UCSD-AML1 (cell line): ENCODE measurements around the gene FGB.
"Not testable (repeated sequence)": the region's sequence is repeated elsewhere in the genome, so short reads cannot be mapped to it uniquely, and the experiment has no call there.

ENCODE experiments used
- DNase-seq: peaks from one replicate; lab custom pipeline; 2025; ENCODE audit not compliant: unreplicated experiment; lab: John Stamatoyannopoulos, UW

Gene FGB

DNA sequence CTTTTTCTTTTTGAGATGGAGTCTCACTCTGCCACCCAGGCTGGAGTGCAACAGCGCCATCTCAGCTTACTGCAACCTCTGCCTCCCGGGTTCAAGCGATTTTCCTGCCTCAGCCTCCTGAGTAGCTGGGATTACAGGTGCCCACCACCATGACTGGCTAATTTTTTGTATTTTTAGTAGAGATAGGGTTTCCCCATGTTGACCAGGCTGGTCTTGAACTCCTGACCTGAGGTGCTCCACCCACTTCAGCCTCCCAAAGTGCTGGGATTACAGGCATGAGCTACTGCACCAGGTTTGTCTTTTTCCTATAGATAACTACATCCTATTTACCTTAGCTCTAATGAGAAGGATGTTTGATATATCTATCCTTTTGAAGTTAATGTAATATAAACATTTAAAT is 31.5 kb downstream of the FGB start:
- DNase-seq, result not testable (repeated sequence)

DNA sequence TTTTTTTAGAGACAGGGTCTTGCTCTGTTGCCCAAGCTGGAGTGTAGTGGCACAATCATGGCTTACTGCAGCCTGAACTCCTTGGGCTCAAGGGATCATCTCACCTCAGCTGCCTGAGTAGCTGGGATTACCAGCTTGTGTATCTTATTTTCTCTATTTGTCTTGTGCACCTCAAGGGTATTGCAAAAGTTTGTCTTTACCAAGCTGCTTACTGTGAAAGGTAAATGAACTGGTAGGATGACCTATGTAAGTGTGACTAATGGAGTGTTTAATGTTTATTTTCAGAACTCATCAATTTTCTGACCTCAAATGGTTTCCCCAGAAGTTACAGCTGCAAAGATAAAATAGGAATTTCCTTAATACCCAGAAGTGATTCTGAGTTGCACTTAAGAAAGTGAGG is 33.0 kb downstream of the FGB start:
- DNase-seq, result no peak

DNA sequence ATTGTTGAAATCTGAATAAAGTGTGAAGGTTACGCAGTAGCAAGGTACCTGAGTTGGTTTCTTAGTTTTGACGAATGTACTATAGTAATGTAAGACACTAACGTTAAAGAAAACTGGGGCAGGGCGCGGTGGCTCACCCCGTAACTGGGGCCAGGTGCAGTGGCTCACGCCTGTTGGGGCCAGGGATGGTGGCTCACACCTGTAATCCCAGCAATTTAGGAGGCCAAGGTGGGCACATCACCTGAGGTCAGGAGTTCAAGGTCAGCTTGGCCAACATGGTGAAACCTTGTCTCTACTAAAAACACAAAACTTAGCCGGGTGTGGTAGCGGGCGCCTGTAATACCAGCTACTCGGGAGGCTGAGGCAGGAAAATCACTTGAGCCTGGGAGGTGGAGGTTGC is 34.5 kb downstream of the FGB start:
- DNase-seq, result not testable (repeated sequence)

DNA sequence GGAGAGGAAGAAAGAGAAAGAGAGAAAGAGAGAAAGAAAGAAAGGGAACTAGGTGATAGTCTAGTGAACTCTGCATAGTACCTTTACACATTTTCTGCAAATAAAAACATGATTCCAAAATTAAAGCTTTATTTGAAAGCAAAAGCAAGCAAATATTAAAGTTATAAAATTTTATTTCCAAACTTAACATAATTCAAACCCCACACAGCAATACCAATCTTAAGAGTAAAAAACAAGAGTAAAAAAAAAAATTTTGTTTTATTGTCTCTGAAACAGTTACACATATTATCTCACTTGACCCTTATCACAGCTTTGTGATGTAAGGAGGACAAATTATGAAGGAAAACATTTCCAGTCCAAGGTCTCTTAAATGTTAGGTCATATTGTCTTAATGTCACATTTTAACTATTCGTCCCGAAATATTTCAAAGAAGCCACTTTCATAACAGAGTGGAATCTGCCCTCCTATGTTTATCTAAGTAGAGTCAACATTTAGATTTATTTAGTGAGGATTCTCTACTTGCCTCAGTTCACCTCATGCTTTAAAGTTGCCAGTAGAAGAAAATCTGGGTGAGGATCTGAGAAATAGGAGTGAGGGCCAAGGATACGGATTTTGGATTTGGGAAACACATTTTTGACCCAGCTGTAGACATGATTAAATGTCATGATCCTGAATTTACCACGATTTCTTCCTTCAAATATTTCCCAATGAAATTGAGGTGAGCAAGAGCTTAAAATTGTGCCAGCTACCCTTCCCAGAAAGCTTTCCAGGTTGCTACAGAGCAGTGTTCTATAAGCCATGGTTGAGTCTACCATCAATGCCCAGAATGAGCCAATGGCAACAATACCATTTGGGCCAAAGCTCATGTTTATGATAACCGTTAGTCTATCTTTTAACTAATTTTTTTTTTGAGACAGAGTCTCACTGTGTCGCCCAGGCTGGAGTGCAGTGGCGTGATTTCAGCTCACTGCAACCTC is 35.3 kb downstream of the FGB start:
- no peak for DNase-seq

DNA sequence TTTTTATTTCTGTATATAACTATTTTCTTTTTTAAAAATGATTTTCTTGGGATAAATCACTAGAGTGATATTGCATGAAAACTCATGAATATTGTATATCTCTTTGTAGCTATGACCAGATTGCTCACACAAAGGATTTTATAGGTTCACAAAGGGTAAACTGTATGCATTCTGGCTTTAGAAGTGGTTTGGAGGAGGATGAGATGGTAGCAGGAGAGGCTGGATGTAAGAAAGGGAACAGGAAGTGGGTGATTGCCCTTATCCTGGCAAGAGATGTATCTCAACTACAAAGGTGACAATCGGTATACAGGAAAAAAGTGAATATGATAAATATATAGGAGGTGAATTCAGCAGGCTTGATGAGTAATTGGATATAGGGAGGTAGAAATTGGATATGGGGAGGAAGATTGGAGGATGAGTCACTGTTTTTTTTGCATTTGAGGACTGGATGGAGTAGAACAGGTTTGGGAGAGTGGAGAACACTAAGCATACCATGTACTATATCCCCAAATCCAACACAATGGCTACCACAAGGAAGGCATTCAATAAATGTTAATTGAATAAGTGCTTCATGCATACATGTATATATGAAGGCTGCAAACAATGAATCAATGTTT is 39.7 kb downstream of the FGB start:
- DNase-seq, result no peak

DNA sequence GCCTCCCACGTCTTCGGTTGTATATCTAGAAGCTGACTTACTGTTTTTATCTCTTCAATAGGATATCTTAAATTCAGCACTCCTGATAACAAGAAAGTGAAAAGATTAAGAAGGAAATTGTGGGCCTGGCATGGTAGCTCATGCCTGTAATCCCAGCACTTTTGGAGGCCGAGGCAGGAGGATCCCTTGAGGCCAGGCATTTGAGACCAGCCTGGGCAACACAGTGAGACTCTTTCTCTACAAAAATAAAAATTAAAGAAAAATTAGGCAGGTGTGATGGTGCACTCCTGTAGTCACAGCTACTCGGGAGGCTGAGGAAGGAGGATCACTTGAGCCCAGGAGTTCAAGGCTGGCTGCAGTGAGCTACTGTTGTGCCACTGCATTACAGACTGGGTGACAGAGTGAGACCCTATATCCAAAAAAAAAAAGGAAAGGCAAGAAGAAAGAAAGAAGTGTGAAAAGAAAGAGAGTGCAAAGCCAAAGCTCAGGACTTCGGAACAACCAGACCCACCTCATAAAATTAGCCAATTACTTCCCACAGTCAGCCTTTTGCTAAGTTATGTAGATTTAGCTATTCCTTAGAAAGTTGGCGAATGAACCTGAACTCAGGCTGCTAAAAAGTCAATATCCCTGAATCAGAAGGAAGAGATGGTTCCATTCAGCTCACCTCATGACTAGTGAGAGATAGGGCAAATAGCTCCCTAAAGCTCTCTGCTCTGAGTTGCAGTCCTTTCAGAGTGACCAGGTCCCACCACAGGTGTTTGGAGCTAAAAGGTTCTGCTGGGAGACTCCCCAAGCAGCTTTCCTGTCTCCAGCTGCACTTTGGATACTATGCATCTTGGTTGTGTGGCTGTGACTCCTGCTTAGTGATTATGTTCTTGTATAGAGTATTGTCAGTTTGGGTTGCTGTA is 40.5 kb downstream of the FGB start:
- DNase-seq, result no peak

DNA sequence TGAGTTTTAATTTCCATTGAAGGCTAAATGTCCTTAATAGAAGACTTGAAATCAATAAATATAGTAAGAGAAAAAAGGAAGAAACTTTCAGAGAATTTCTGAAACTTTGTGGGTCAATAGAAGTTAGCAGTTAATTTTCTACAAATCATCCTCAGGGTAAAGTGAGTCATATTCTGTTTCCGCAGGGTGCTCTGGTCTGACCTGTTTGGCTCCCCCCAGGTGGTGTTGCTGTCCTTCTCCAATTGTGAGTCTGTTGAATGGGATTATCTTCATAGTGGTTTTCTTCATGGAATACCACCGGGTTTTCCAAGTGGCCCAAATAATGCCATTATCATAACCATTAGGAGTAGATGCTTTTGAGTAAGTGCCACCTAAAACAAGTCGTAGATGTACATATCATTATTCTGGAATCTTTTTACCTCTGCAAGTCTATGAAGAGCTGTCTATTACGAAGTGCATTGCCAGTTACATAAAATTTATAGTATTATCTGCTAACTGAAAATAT is 41.9 kb downstream of the FGB start:
- DNase-seq, result no peak

DNA sequence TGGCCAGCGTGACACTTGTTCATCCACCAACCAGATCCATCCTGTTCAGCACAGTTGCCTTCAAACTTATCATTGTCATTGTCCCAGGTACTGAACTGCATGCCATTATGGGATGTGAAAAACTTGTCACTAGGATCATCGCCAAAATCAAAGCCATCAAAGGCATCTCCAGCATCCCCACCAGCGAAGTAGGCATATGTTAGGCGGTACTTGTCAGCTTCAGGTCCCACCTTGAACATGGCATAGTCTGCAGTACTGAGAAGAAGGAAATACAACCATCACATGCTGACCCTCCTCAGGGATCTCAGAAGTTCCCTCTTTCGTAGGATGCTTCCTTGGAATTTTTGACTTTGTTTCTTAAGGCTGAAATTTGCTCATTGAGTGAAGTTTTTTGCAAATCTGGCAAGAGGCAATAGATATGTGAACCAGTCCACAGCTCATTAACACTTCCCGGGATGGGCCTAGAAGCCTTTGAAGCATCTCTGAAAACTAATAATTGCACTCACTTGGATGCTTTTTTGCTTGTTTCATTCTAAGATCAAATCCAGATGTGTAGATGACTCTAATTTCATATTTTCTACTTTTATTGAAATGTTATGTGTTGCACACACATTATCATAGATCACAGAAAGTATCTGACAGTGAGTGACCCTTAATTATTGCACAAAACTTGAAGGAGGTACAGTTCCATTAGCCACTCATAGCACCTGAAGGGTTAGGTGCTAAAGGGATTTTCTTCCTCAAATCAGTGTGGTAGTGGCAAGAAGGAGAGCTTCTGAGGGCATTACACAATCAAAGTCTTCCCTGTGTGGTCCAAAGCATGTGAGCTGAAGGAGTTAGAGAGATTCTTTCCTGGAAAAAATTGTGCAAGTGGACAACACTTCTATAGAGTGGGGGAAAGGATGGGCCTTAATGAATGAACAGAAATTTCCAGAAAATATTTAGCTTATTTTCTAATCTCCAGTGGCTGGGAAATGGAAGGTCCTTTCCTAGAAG is 44.2 kb downstream of the FGB start:
- DNase-seq, result no peak

DNA sequence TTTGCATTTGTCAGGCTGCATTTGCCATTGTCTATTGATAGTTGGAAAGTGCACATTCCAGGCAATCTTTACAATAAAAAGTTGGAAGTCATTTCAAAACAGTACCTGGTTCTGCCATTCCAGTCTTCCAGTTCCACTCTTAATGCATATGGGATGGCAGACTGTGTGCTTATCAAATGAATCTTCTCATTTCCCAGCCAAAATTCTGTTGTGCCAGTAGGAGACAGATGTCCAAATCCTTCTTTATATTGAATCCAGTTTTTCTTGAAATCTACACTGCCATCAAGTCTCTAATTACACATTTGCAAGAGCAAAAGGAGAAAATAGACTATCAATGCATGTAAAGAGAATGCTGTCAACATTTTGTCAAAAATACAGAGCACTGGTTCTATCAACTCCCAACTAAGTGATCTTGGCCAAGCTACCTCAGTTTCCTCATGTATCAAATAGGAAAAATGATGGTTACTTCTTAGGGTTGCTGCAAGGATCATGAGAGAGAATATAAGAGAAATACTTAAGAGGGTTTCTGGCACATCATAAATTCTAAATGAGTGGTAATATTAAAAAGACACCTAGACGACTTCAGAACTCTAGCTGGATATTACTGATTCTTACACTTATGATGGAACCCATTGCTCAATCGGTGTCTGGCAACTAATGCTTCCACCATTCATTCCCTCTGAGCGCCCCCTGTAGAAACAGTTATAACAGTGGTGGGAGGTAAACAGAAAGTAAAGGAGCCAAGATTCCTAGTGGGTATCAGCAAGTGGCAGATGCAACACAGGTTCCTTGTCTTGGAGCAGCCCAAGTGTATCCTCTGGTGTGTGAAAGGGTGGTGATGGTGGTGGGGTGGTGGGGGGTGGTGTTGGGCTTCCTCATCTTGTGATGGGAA is 45.8 kb downstream of the FGB start:
- DNase-seq, result no peak

DNA sequence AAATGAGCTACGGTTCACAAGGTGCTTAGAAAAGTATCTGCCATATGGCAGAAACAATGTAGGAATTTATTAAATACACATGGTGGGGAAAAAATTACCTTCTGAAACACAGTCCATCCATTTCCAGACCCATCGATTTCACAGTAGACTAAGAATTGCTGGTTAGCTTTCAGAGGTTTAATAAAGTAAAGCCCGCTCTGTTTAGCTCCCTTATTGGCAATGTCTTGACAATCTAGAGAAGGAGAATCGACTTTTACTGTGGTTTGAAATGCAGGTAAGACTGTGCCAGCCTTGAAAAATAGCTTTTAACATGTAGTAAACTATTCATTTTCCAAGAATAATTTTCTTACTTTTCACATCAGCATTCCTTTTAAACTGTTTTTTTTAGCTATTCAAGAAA is 46.7 kb downstream of the FGB start:
- DNase-seq, result no peak

DNA sequence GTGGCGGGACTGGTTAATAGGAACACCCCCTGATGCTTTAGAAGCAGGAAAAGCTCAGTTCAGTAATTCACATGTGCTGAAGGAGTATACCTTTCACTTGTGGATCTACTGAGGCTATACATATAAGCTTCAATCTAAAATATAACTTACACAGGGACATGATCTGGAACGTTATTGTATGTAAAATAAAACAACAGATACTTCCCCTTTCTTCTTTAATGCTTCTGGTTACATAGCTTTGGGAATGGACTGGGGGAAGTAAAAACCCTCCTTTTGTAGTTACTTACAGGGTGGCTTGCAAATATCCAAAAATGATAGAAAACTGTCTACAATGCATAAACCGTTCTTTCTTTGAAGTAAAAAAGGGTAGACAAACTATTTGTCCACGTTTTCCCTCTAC is 47.8 kb downstream of the FGB start:
- no peak for DNase-seq

DNA sequence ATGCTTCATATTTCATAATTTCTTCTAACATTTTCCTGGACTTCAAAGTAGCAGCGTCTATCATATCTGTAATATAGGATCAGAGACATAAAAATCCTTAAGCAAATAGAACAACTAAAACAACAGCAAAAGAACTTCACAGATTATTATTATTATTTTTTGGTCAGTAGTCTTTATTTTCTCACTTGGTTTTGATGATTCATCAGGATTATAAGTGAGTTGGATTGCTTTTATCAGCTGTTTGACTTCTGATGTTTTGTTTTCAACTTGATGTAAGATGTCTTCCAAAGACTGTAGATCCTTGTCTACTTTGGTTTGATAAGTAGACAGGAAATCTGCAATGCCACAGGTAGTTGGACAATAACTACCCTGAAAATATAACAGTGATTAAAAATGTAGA is 49.0 kb downstream of the FGB start:
- no peak for DNase-seq

DNA sequence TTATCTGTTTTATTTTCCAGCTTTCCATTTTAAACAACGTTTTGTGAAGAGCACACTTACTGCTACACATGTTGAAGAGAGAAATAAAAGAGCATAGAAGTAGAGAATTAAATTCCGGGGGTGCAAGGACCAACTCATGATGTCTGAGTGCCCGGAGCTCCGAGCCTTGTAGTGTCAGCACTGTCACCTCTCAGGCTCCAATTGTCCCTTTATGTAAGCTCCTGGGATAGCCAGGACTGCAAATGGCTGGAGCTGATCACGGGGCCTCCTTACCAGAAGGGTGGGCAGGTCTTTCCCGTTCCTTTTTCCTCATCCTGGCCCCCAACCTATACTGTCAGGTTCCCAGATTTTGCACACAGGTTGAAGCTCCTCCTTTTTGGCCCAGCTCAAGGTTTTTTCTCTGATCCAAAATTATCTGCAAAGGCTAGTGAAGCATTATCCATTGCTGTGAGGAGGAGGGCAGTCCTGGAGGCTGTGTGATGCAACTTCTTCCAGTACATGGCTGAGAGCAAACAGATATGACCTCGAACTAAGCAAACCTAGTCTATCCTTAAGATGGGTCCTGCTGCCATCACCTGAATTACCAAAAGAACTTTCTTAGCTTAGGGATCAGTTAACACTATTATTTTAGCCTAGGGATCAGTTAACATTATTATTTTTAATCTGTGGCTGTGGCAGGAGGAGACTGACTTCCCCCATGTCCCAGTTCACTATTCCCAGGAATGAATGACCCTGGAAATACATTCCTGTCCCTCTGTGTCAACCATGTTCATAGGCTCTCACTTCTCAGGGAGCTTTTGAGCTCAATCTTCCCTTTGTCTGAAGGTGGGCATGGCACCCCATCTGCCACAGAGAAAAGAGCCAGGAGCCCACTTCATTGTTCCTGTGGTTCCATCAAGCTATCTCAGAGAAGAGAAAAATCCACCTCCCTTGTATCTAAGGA is 49.9 kb downstream of the FGB start, which contains the start of gene FGG:
TSS of gene FGG (minus strand) at position 185 of the 943 bp plus-strand sequence. CDS start at position 138, 47 bp downstream.
- no peak for DNase-seq

DNA sequence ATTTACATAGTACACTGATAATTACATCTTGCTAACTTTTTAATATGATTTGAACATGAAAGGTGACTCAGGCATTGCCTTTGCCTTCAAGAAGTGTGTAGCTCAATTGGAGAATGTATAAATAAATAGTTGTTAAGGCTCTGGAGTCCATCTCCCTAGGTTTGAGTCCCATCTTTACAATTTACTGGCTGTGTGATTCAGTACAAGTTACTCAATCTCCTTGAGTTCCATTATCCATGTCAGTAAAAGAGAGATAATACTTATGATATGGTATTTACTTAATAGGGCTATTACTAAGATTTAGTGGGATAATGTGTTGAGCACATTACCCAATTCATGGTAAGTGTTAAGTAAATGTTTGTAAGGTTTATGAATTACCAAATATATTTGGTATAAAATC is 51.5 kb downstream of the FGB start:
- DNase-seq, result no peak

DNA sequence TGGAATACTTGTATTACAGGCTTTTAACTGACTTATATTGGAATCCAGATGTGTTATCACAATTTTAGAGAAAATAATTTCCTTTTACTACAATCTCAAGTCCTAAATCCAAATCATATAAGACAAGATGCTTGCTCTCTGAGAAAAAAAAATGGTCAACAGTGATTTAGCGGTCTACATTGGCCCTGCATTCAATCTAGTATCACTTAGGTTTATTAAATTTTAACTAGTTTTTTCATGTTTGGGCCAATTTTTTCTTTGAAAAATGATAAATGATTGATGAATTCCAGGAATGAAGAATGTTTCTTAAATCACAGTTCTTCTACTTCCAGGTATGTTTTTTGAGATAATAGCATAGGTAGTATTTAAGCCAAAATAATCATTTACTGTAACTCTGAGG is 52.4 kb downstream of the FGB start:
- DNase-seq, result no peak

DNA sequence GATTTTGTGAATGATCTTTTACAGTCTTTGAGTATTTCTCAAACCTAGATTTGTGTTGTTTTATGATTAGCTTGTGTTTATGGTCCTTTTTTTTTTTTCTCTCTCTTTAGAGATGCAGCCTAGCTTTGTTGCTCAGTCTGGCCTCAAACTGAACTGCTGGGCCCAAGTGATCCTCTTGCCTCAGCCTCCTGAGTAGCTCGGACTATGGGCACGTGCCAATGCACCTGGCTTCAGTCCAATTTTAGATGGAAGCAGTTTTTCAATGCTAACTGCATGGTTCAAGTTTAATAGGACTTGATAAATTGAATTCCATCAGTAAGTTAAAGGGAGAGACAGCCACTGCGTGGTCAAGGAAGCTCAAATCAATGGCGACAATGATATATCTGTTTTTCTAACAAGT is 53.5 kb downstream of the FGB start:
- DNase-seq, result no peak

DNA sequence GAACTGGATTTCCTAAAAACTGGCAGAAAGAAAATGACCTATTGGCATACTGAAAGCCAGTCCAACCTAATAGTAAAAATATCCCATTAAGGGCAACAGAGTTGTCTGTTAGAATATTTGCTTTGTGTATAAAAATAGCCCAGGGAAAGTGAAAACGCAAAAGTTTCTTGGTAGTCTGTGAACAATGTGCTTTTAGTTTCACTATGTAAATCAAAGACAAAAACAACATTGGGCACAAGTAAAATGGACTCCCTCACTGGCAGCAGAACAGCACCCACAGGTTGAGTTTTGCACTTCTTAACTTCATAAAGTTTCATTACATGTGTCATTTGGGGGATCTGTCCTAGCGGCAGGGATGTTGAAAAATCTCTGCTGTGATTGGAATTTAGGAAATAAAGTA is 53.9 kb downstream of the FGB start:
- DNase-seq, result no peak

DNA sequence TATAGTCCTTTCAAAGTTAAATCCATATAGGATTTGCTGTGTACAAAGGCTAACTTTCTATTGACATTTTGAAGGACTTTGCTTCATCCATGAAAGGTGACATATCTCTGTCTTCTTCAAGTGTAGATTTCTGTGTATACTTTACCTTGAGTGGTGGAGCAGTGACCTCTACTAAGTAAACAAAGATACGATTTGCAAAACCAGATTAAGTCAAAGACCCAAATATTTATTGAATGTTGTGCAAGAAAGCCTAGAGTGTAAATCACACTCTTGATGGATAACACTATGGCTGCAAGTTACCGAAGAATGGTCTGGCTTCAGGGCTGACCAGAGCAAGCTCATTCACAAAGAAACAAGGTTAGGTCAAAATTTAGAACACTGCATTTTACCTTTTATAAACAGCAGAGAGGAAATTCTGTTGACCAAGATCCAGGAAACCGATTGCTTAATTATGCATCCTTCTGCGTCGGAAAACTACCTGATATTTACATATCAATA is 55.1 kb downstream of the FGB start:
- DNase-seq, result no peak
